ENCODE measurements around the gene KIF6. TPM values are rescaled to one million over a fixed set of nuclear protein-coding genes. Genes with fewer than 3 reads are reported as not detected.

KIF6 gene
- total RNA-seq, 4 donors from 2014 or later: 0.26 to 1.8 (median 1.6) TPM; not detected in 1

DNA sequence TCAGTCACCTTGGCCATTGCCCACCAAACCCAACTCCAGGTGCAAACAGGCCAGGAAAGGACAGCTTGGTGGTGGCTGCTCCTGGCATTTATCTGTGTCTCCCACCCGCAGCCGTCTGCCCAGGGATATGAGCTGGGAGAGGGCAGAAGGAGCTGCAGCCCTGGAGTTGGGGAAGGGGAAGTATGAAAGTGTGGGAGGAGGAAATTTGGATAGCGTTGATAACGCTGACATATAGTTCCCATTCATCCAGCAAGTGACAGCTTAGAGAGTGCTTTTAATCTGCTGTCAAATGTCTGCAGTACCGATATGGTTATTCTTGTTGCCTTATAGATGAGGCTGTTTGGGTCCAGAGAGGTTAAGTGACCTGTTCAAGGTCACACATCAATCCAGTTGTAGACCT lies 403.4 kb downstream of the KIF6 start:
- H3K4me3 ChIP-seq: no peak overlapping the region
- intact Hi-C loops (cut with DNase I; ENCODE audit: low total_unique reads): no loop called here
- DNase-seq: no peak
- no peaks in the 10 kb centered on the region for H3K27me3 ChIP-seq
- no peaks in the 10 kb centered on the region for H3K4me1 ChIP-seq
- no peak overlapping the region for H3K27ac ChIP-seq
- H3K36me3 ChIP-seq: no peaks in the 10 kb centered on the region
- no peaks in the 10 kb centered on the region for H3K9me3 ChIP-seq
- TF ChIP-seq POLR2A (IDR thresholded peaks at IDR 0.05): no peak
- TF ChIP-seq, protein P1, sequence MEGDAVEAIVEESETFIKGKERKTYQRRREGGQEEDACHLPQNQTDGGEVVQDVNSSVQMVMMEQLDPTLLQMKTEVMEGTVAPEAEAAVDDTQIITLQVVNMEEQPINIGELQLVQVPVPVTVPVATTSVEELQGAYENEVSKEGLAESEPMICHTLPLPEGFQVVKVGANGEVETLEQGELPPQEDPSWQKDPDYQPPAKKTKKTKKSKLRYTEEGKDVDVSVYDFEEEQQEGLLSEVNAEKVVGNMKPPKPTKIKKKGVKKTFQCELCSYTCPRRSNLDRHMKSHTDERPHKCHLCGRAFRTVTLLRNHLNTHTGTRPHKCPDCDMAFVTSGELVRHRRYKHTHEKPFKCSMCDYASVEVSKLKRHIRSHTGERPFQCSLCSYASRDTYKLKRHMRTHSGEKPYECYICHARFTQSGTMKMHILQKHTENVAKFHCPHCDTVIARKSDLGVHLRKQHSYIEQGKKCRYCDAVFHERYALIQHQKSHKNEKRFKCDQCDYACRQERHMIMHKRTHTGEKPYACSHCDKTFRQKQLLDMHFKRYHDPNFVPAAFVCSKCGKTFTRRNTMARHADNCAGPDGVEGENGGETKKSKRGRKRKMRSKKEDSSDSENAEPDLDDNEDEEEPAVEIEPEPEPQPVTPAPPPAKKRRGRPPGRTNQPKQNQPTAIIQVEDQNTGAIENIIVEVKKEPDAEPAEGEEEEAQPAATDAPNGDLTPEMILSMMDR (IDR thresholded peaks at IDR 0.05): no peak

DNA sequence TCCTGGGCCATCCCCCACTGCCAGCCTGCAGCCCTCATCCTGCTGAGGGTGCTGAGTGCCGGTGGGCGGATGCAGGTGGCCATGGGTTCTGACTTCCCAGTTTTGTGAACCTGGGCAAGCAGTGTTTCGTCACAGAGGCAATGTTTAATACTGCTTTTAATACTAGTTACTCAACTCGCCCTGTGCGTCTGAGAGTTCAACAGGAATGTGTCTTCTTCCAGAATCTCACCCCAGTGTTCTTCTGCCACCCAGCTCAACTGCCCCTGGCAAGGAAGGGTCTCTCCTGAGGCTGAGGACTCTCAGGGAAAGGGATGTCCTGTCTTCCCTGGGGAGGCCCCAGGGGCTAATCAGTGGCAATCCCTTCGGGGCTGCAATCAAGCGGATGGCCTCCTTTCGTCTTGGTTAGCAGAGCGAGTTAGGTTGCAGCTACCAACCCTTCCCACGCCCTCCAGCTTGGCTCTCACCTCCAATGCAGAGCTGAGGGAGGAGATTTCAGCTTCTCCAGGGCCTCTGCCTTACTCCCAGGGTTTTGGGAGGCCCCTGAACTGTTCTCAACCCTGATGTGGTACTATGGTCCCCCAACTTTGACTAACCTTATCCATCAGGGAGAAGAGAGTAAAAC lies 404.7 kb downstream of the KIF6 start:
- Histone ChIP-seq H3K4me3 (no peak overlapping the region), H3K27ac (no peak overlapping the region), H3K36me3 (no peaks in the 10 kb centered on the region), H3K9me3 (no peaks in the 10 kb centered on the region), H3K4me1 (no peaks in the 10 kb centered on the region), H3K27me3 (no peaks in the 10 kb centered on the region)
- DNase-seq: no peak
- TF ChIP-seq, protein P1 (IDR thresholded peaks at IDR 0.05): no peak
- TF ChIP-seq POLR2A (IDR thresholded peaks at IDR 0.05): no peak
- intact Hi-C loops (cut with DNase I; ENCODE audit: low total_unique reads): no loop called here

DNA sequence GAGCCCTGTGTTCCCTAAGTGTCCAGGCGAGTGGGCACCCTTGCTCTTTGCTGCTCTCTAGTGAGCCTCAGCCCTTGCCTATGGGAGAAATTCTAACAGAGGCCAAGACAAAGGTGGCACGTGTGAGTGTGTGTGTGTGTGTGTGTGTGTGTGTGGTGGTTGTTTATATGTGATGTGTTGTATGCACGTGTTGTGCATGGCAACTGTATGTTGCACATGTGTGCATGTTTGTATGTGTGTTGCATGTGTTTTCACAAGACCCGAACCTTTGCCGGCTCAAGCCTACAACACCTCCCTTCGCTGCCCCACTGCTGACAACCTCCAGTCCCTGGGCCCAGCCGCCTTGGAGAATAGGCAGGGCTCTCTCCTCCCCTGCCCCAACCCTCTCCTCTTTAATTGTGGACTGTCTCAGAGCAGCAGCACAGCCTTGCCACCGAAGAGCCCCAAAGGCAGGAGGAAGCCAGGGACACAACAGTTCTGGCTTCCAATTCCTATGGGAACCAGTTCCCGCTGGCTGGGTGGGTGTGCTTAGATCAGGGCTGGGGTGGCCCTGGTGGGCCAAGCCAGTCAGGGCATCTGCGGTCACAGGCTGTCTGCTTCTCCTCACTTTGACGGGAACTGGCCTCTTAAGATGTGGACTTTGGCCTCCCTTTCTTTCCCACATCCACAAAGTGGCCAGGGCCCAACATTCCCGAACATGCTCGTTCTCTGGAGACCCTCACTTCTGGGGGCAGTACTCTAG lies 405.4 kb downstream of the KIF6 start:
- H3K4me1 ChIP-seq: no peaks in the 10 kb centered on the region
- H3K27me3 ChIP-seq: no peaks in the 10 kb centered on the region
- no peaks in the 10 kb centered on the region for H3K9me3 ChIP-seq
- intact Hi-C loops (cut with DNase I; ENCODE audit: low total_unique reads): no loop called here
- TF ChIP-seq POLR2A (IDR thresholded peaks at IDR 0.05): no peak
- TF ChIP-seq, protein P1 (IDR thresholded peaks at IDR 0.05): no peak
- no peak overlapping the region for H3K27ac ChIP-seq
- H3K4me3 ChIP-seq: no peak overlapping the region
- DNase-seq: no peak
- no peaks in the 10 kb centered on the region for H3K36me3 ChIP-seq

DNA sequence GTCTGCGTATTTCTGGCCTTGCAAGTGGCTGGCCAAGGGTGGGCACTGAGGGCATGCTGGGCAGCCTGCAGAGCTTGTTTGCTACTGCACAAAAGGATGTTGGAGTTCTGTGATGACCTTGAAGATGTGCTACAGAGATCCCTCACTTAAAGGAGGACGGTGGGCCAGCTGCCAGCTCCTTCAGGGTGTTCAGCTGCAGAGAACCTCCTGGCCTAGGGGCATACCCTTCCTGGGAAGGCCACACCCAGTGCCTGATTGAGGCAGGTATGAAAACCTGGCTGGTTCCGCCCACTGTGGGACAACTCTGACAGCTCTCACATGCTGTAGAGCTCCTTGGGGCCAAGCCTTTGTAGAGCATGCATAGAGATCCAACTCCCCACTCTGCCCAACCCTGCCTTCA lies 408.0 kb downstream of the KIF6 start:
- H3K4me1 ChIP-seq: peaks cover 0 to 8% of the 10 kb centered on the region in 2 donors
- H3K9me3 ChIP-seq: no peaks in the 10 kb centered on the region
- TF ChIP-seq POLR2A (IDR thresholded peaks at IDR 0.05): no peak
- H3K27me3 ChIP-seq: peaks cover 0 to 7% of the 10 kb centered on the region in 2 donors
- no peak for DNase-seq
- H3K36me3 ChIP-seq: no peaks in the 10 kb centered on the region
- intact Hi-C loops (cut with DNase I; ENCODE audit: low total_unique reads): no loop called here
- no peak overlapping the region for H3K4me3 ChIP-seq
- no peak overlapping the region for H3K27ac ChIP-seq

DNA sequence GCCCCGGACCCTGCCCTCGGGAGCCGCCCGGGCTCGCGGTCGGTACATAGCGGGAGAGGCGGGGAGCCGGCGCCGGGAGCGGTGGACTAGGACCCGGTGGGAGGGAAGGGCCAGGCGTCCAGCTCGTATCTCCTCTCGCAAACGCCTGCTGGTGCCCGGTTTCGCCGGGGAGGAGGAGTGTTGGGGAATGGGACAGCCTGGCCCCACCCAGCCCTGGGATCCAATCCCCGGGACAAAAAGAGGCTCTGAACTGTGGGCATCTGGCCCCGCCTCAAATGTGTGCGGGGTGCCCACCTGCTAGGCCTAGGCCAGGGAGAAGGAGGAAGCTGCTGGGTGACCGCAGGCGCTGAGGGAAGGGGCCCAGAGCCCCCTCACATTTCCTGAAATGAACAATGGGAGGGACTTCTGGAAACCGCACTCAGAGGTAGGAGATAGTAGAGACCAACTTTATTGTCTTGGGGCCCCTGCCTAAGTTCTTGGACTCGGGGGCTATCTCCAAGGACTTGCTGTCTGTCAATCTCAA lies 410.9 kb downstream of the KIF6 start, which contains the start of gene KCNK17:
KCNK17 (minus strand) TSS at position 147 of the 523 bp plus-strand sequence; CDS start at position 48, 99 bp downstream.
- intact Hi-C loops (cut with DNase I; ENCODE audit: low total_unique reads): no loop called here
- Histone ChIP-seq H3K4me3 (peak within 1 kb of the TSS; percentile 0 to 3), H3K27ac (no peak within 1 kb of the TSS), H3K36me3 (no peaks in the 10 kb centered on the region), H3K4me1 (peaks cover 0 to 8% of the 10 kb centered on the region in 2 donors), H3K27me3 (peaks cover 0 to 12% of the 10 kb centered on the region in 2 donors), H3K9me3 (no peaks in the 10 kb centered on the region)
- DNase-seq: no peak
- TF ChIP-seq, protein P1 (IDR thresholded peaks at IDR 0.05): no peak
- TF ChIP-seq POLR2A (IDR thresholded peaks at IDR 0.05): no peak

Measured in uterus (tissue), 4 donors.